Lung (tissue), 12 donors: Measurements from ENCODE around the gene OR9Q1. TPM values are rescaled to one million over a fixed set of nuclear protein-coding genes. Genes with fewer than 3 reads are reported as not detected.

Source experiments
- ATAC-seq: fragments of 200-7000 bp; cut with Tn5 transposase; one replicate; pipeline ENCODE4 v1.9.1; 2020; ENCODE audit warnings: moderate number of reproducible peaks; ENCODE audit not compliant: insufficient read depth, low FRiP score
- DNase-seq, 3 donors: peaks; one replicate each; pipeline ENCODE4 v3.0.0-alpha.2; 2013 to 2017
- H3K27ac ChIP-seq, 2 donors: one replicate each; pipeline ENCODE4 v1.5.1; 2013; ENCODE audit warnings: mild to moderate bottlenecking in 2 of 2, moderate library complexity in 2 of 2, control low read depth in 1 of 2, inconsistent platforms in 1 of 2, low read depth in 1 of 2, low read length in 1 of 2
- H3K27me3 ChIP-seq, 3 donors: one replicate each; pipeline ENCODE4 v1.5.1; 2013; ENCODE audit warnings: low read length in 2 of 3; ENCODE audit not compliant: control insufficient read depth in 3 of 3, insufficient read depth in 3 of 3
- H3K36me3 ChIP-seq, 4 donors: one replicate each; pipeline ENCODE4 v1.5.1; 2013; ENCODE audit warnings: low read length in 4 of 4, mild to moderate bottlenecking in 1 of 4, moderate library complexity in 1 of 4; ENCODE audit not compliant: control insufficient read depth in 4 of 4, insufficient read depth in 4 of 4
- H3K4me1 ChIP-seq, 5 donors: one replicate each; pipeline ENCODE4 v1.5.1; 2013; ENCODE audit warnings: low read length in 5 of 5, mild to moderate bottlenecking in 2 of 5, moderate library complexity in 1 of 5; ENCODE audit not compliant: control insufficient read depth in 5 of 5, insufficient read depth in 5 of 5
- H3K4me3 ChIP-seq: one replicate; pipeline ENCODE4 v1.5.1; 2013; ENCODE audit warnings: mild to moderate bottlenecking, control low read depth, moderate library complexity
- H3K9ac ChIP-seq, 2 donors: one replicate each; pipeline ENCODE4 v1.5.1; 2013; ENCODE audit warnings: low read length in 2 of 2, control low read depth in 1 of 2; ENCODE audit not compliant: insufficient read depth in 1 of 2
- H3K9me3 ChIP-seq, 4 donors: one replicate each; pipeline ENCODE4 v1.5.1; 2013; ENCODE audit warnings: low read length in 3 of 4, mild to moderate bottlenecking in 1 of 4, moderate library complexity in 1 of 4; ENCODE audit not compliant: control insufficient read depth in 4 of 4, insufficient read depth in 3 of 4
- CTCF ChIP-seq: IDR thresholded peaks from 2 replicates; pipeline ENCODE4 v1.5.1; 2012; ENCODE audit warnings: mild to moderate bottlenecking; ENCODE audit errors: control extremely low read depth, extremely low read depth
- WGBS, 2 donors: extraction: QIAGEN DNeasy Blood & Tissue Kit; methylation state at CpG; one replicate each; pipeline ENCODE4 v1.1.7; 2013; 5-methylcytosine and 5-hydroxymethylcytosine counted together
- polyA plus RNA-seq, 2 donors: library from polyadenylated mRNA; stranded (reverse); fragments of 200-250 nt; gene quantifications; one replicate each; pipeline ENCODE4 v1.2.1, GENCODE V29; 2013
- total RNA-seq, 2 donors: library from RNA; depleted of rRNA in 1 of 2; stranded (reverse); fragments of >200 nt in 1 of 2; gene quantifications; one replicate each; pipeline ENCODE4 v1.2.1, GENCODE V29; 2014 to 2021
- donor health status: control.
- donor health status: control.
- donor health status: Bipolar disorder and iron deficiency.
- donor health status: healthy.
- donor health status: DM: yes; HTN: yes; CAD: no.

Gene OR9Q1
- total and polyA plus RNA-seq, 4 donors = 0.14 TPM; not detected in 3

DNA sequence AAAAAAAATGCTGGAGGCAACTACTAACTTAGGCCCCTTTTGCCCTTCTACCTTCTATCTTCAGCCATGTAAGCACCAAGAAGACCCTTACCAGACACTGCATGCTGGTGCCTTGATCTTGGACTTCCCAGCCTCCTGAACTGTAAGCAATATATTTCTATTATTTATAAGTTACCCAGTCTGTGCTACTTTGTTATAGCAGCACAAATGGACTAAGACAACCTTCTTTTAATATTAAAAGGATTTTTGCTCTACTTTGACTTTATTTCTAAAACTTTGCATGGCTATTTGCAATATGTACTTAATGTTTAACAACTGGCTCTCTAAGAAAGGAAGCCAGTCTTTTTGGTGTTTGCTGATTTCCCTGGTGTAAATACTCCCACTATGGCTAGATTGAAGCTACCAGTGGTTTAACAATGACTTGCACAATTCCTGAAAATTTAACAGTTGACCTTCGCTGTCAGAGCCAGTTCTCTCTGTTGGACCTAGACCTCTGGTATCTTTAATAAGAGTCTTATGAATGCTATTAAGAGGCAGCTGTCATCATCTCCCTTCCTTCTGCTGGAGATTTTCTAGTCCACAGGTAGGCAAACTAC is 32.2 kb downstream of the OR9Q1 start:
- no peak for DNase-seq
- no peak for TF ChIP-seq CTCF
- H3K36me3 ChIP-seq = no peaks in the 10 kb centered on the region
- no peak overlapping the region for H3K4me3 ChIP-seq
- H3K27ac ChIP-seq = no peak overlapping the region
- peaks cover 0 to 10% (median 6%) of the 10 kb centered on the region in 5 donors for H3K4me1 ChIP-seq
- H3K9ac ChIP-seq = no peak overlapping the region
- ATAC-seq = no peak
- no peaks in the 10 kb centered on the region for H3K27me3 ChIP-seq
- 91 to 94% methylated on average over 1 of the region's 1 CpG for WGBS, 2 donors
- H3K9me3 ChIP-seq = no peaks in the 10 kb centered on the region

DNA sequence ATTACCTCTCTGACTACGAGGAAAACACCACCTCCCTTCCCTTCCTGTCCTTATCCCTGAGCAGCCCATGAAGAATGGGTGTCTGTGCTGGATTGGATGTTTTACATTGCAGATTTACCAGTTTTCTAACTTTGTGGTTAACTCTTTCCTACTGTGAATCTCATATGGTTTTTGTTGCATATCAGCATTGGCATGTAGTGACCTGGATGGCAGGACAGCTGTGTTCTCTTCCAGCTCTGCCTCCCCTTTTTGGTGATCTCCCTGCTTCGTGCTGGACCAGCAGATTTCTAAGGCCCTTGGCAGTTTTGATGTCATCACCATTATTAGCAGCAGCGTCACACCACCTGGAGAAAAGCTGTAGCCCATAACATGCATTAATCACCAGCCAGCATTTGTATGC is 33.8 kb downstream of the OR9Q1 start:
- no peak for DNase-seq
- H3K4me3 ChIP-seq = no peak overlapping the region
- WGBS, 2 donors = 79 to 83% methylated on average over 3 of the region's 3 CpGs
- peaks cover 0 to 10% (median 6%) of the 10 kb centered on the region in 5 donors for H3K4me1 ChIP-seq
- no peaks in the 10 kb centered on the region for H3K36me3 ChIP-seq
- no peak for TF ChIP-seq CTCF
- no peak for ATAC-seq
- H3K27me3 ChIP-seq = no peaks in the 10 kb centered on the region
- no peak overlapping the region for H3K27ac ChIP-seq
- H3K9me3 ChIP-seq = no peaks in the 10 kb centered on the region
- H3K9ac ChIP-seq = no peak overlapping the region

DNA sequence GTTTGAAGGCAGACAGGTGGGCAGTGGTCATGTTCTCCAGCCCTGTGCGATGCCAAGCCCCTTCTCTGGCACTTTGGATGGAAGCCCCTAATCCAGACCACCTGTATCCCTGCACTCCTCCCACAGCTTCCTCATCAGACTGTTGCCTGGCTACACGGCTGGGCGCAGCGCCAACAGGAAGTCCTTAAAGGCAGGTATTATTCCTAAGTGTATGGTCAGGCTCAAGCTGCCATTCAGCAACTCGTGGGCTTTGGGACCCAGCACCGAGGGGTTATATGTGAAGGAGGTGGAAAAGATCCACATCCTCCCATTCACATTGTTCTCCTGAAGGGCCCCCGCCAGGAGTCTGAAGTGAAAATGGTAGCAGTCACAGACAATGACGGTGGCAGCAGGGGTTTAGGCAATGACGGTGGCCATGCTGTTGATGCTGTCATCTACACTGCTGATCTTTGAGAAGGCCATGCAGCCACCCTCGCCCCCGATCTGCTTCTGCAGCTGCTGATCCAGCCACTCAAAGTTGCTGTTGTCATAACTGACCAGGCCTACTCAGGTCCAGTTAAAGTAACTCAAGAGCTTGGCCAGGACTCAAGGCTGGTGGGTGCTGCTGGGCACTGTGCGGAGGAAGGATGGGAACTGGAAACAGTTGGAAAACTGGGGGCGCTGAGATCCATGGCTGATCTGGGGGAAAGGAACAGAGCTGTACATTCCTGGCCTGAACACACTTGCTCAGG is 34.8 kb downstream of the OR9Q1 start:
- Histone ChIP-seq H3K9ac (no peak overlapping the region), H3K27me3 (no peaks in the 10 kb centered on the region), H3K27ac (peak overlapping the region in 1 of 2 donors; percentile 15), H3K9me3 (no peaks in the 10 kb centered on the region), H3K4me3 (no peak overlapping the region), H3K36me3 (no peaks in the 10 kb centered on the region), H3K4me1 (peaks cover 0 to 10% (median 6%) of the 10 kb centered on the region in 5 donors)
- no peak for TF ChIP-seq CTCF
- 60 to 65% methylated on average over 13 of the region's 13 CpGs for WGBS, 2 donors
- ATAC-seq (no peak), DNase-seq (peak; percentile 43 to 69 (median 68))
